Activated T-helper 17 cell treated with anti-CD3 and anti-CD28 coated beads, Interleukin-2, amount 50 U/mL, for 72 hours (primary cell): ENCODE results near the gene EXOSC9. TPM values are rescaled to one million over a fixed set of nuclear protein-coding genes. Genes with fewer than 3 reads are reported as not detected.
"Not testable (repeated sequence)": the region's sequence is repeated elsewhere in the genome, so short reads cannot be mapped to it uniquely, and the experiment has no call there.

Experiments
- ATAC-seq: fragments of 150-1000 bp; cut with Tn5 transposase; replicated peaks from 2 replicates; pipeline ENCODE4 v1.10.0; 2021; ENCODE audit warnings: mild to moderate bottlenecking, moderate library complexity
- H3K27ac Mint-ChIP-seq: one replicate; pipeline ENCODE4 v1.8.0; 2022; ENCODE audit warnings: mixed read lengths
- H3K27me3 Mint-ChIP-seq: one replicate; pipeline ENCODE4 v1.8.0; 2022; ENCODE audit warnings: mixed read lengths
- H3K36me3 Mint-ChIP-seq: one replicate; pipeline ENCODE4 v1.8.0; 2022; ENCODE audit warnings: low read depth, mild to moderate bottlenecking, mixed read lengths
- H3K4me1 Mint-ChIP-seq: one replicate; pipeline ENCODE4 v1.8.0; 2022; ENCODE audit warnings: mixed read lengths
- H3K4me3 Mint-ChIP-seq: one replicate; pipeline ENCODE4 v1.8.0; 2022; ENCODE audit warnings: mild to moderate bottlenecking, mixed read lengths
- H3K9me3 Mint-ChIP-seq: one replicate; pipeline ENCODE4 v1.8.0; 2022; ENCODE audit warnings: mixed read lengths
- total RNA-seq, 2 donors: library from RNA; stranded (reverse); gene quantifications; one replicate each; pipeline ENCODE4 v1.2.3, GENCODE V29; 2022

The EXOSC9 gene, protein sequence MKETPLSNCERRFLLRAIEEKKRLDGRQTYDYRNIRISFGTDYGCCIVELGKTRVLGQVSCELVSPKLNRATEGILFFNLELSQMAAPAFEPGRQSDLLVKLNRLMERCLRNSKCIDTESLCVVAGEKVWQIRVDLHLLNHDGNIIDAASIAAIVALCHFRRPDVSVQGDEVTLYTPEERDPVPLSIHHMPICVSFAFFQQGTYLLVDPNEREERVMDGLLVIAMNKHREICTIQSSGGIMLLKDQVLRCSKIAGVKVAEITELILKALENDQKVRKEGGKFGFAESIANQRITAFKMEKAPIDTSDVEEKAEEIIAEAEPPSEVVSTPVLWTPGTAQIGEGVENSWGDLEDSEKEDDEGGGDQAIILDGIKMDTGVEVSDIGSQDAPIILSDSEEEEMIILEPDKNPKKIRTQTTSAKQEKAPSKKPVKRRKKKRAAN
- total RNA-seq: 10 to 100 TPM; 52.1 to 65.9 TPM

DNA sequence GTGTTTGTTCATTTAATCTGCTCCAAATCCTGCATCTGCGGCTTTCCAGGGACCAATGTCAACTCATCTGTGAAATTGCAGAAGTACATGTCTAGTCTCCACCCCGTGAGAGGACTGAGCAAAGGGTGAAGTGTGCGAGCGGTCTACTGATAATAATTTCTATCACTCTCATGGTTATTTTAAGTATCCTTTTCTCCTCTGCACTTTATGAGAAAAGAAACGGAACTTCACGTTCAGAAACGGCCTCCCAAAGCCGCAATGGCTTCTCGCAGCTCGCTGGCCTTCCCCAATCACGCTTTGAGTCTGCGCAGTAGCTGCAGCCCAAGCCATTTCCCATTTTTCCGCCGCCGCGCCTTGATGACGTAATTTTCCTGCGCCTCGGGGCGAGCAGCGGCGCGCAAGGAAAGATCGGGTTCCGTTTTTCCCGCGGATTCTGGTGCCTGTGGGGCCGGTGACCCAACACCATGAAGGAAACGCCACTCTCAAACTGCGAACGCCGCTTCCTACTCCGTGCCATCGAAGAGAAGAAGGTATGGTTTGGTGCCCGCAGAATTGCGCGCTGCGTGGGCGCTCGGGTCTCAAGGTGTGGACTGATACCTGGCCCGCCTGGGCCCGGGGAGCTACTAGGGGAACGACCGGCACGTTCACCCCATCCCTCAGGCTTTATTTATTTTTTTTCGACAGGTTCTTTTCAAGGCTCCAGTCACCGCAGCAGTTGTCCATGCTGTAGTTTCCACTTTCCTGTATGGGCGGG, at the start of gene EXOSC9:
TSS of gene EXOSC9 (plus strand) at position 363 of the 754 bp plus-strand sequence. CDS start at position 465, 102 bp downstream.
- H3K4me3 Mint-ChIP-seq: peak within 1 kb of the TSS; percentile 89
- H3K36me3 Mint-ChIP-seq: peaks cover 53% of the 10 kb centered on the region
- peaks cover 27% of the 10 kb centered on the region for H3K4me1 Mint-ChIP-seq
- no peaks in the 10 kb centered on the region for H3K9me3 Mint-ChIP-seq
- H3K27ac Mint-ChIP-seq: peak within 1 kb of the TSS; percentile 90
- peak; percentile 85 for ATAC-seq
- H3K27me3 Mint-ChIP-seq: no peaks in the 10 kb centered on the region

DNA sequence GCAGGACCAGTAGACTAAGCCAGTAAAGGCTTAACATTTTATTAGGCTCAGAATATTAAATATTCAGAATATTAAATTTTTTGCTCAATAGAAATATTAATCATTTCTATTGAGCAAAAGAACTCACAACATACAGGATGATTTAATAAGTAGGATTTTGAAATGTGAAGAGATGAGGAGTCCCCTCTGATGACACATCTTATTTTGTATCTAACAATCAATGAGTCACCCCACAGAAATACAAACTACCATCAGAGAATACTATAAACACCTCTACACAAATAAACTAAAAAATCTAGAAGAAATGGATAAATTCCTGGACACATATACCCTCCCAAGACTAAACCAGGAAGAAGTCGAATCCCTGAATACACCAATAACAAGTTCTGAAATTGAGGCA, 49.0 kb upstream of the EXOSC9 start:
- H3K36me3 Mint-ChIP-seq, H3K27ac Mint-ChIP-seq, H3K4me1 Mint-ChIP-seq, ATAC-seq, H3K4me3 Mint-ChIP-seq, H3K9me3 Mint-ChIP-seq: not testable (repeated sequence)
- H3K27me3 Mint-ChIP-seq: peaks cover 30% of the 10 kb centered on the region

DNA sequence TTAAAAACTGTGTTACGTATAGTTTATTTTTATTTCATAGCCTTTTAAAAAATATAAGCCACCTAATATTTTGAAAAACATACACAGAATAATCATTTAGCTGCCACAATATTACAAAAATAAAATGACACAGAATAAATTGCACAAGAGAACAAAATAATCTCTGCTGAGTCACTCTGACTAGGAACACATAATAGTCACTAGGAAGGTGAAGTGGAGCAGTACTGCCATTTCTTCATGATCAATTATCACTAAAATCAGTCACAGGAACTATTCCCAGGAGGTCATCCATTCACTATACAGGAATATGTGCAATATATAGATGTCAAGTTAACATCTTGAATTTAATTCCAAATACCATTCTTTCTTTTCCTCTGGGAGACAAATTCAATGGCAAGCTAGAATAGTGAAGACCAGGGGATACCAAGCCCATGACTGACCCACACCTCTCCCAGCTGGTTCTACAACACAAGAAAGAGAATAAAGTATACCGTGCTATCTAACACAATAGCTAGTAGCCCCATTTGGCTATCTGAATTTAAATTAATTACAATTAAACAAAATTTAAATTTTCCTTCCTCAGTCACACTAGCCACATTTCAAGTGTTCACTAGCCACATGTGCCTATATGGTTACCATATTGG, 42.1 kb upstream of the EXOSC9 start:
- Mint-ChIP-seq H3K4me3 (no peak overlapping the region), H3K36me3 (no peaks in the 10 kb centered on the region), H3K4me1 (no peaks in the 10 kb centered on the region), H3K27me3 (peaks cover 37% of the 10 kb centered on the region), H3K27ac (no peak overlapping the region), H3K9me3 (no peaks in the 10 kb centered on the region)
- no peak for ATAC-seq

DNA sequence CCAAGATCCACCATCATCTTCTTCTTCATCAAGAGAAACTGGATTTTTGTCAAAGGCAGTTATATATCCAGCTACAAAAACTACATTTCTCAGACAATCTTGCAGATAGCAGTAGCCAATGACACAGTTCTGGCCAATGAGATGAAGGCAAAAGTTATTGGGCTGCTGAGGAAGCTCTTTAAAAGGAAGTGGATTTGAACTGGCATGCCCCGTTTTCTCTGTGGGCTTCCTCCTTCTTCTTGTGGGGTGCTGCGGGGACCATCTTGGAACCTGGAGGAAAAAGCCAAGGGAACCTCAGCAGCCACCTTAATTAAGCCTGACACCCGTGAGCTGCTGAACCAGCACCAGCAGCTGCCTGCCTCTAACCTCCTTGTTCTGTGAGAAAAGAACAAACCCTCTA, 40.9 kb upstream of the EXOSC9 start:
- ATAC-seq: no peak
- Mint-ChIP-seq H3K27me3 (peaks cover 34% of the 10 kb centered on the region), H3K36me3 (no peaks in the 10 kb centered on the region), H3K4me1 (peaks cover 1% of the 10 kb centered on the region), H3K27ac (no peak overlapping the region), H3K9me3 (no peaks in the 10 kb centered on the region), H3K4me3 (no peak overlapping the region)

DNA sequence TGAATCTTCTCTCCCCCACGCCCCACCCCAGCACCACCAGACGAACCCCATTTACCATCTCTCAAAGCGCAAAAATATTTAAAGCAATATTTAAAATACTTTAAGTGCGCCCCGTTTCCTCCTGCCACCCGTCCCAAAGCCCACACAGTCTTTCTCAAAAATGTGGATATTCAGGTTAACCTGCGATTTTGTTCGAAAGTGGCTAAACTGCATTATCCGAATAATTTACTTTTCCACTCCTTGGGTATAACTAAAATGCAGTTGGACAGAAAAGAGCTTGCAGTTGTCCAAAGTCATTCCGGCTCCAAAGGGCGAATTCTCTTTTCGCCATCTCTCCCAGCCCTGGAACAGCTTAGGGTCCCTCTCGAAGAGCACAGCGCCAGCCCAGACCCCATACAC, 36.8 kb upstream of the EXOSC9 start:
- Mint-ChIP-seq H3K9me3 (no peaks in the 10 kb centered on the region), H3K36me3 (no peaks in the 10 kb centered on the region), H3K4me1 (peaks cover 5% of the 10 kb centered on the region), H3K4me3 (peak overlapping the region; percentile 47), H3K27ac (no peak overlapping the region), H3K27me3 (peaks cover 46% of the 10 kb centered on the region)
- ATAC-seq: no peak

DNA sequence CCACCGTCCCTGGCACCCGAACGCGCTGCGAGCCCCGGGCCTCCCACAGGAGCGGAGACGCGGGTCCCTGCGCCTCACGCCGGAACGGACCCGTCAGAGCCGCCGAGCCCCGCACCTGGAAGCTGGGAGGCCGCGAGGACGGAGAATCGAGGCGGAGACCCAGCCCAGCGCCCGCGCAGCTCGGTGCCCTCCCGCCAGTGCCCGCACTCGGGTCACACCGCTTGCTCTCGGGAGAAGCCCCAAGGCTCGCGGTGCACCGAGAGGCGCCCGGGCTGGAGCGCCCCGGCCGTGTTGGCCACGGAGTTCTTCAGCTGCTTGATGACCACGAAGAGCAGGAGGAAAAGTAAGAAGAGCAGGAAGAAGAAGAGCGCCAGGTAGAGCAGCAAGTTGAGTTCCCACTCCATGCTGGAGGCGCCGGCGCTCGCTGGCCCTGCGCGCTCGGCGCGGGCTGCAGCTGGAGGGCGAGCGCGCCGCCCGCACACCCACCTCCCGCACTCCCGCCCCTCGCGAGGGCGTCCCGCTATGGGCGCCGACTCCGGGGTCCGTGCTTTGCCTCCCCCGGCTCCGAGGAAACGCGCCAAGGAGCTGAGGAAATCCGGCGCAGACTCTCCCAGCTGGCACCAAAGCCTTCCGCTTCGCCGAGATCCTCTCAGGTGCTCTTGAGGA, 36.3 kb upstream of the EXOSC9 start, which contains the start of gene SMIM43:
TSS of gene SMIM43 (minus strand) at position 463 of the 666 bp plus-strand sequence. CDS start at position 404, 59 bp downstream.
- Mint-ChIP-seq H3K9me3 (no peaks in the 10 kb centered on the region), H3K27ac (no peak within 1 kb of the TSS), H3K4me1 (peaks cover 5% of the 10 kb centered on the region), H3K27me3 (peaks cover 46% of the 10 kb centered on the region), H3K36me3 (no peaks in the 10 kb centered on the region), H3K4me3 (peak within 1 kb of the TSS; percentile 47)
- no peak for ATAC-seq

DNA sequence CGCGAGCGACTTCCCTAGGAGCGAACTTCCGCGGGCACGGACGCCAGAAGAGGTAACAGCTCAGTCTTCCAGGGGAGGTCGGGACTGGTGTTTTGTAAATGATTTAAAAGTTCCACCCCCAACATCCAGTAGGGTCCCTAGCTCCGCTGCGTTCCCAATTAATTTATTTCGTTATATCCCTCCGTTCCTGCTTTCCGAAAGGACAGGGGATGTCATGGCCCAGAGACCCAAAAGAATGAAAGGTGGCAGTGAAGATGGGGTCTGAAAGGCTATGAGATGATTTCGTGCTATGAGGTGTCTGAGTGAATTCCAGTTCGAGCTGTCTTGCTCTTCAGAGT, 35.8 kb upstream of the EXOSC9 start:
- no peaks in the 10 kb centered on the region for H3K36me3 Mint-ChIP-seq
- peak overlapping the region; percentile 47 for H3K4me3 Mint-ChIP-seq
- peaks cover 51% of the 10 kb centered on the region for H3K27me3 Mint-ChIP-seq
- H3K9me3 Mint-ChIP-seq: no peaks in the 10 kb centered on the region
- ATAC-seq: no peak
- peaks cover 5% of the 10 kb centered on the region for H3K4me1 Mint-ChIP-seq
- H3K27ac Mint-ChIP-seq: no peak overlapping the region

DNA sequence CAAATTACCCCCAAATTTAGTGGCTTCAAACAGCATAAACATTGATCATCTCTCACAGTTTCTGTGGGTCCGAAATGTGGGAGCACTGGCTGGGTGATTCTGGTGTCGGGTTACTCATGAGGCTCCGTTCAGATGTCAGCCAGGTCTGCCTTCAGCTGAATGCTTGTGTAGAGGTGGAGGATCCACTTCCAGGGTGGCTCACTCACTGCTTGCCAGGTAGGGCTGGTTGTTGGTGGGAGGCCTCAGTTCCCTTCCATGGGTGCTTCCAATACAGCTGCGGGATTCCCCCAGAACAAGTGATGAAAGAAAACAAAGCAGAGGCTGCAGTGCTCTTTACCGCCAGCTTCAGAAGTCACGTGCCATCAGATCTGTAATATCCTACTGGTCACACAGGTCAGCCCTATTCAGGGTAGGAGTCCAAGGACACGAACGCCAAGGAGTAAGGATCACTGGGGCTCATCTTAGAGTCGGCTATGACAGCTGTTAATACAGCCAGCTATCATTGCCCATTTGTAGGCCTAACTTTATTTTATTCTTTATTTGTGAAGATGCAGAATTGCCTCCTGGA, 35.1 kb upstream of the EXOSC9 start:
- H3K4me1 Mint-ChIP-seq: peaks cover 5% of the 10 kb centered on the region
- no peak for ATAC-seq
- no peak overlapping the region for H3K27ac Mint-ChIP-seq
- H3K36me3 Mint-ChIP-seq: no peaks in the 10 kb centered on the region
- peaks cover 55% of the 10 kb centered on the region for H3K27me3 Mint-ChIP-seq
- no peaks in the 10 kb centered on the region for H3K9me3 Mint-ChIP-seq
- H3K4me3 Mint-ChIP-seq: no peak overlapping the region

DNA sequence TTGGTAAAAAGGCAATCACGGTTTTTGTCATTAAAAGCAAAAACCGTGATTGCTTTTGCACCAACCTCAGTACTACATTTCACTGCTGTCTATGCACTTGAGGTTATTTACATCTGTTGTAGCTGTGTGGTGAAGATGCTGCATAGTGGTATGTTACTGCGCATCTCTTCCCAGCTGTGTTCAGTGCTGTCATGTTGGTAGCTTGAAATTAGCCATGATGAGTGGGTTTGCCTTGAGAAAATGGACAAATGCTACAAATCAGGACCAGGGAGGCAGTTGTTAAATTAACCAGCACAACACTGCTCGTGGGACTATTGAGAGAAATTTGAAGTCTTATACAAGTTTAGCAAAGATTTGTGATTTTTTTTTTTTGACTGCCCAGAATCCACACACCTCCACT, 34.0 kb upstream of the EXOSC9 start:
- Mint-ChIP-seq H3K4me1 (peaks cover 5% of the 10 kb centered on the region), H3K27ac (no peak overlapping the region), H3K27me3 (peaks cover 59% of the 10 kb centered on the region), H3K9me3 (no peaks in the 10 kb centered on the region), H3K4me3 (no peak overlapping the region), H3K36me3 (no peaks in the 10 kb centered on the region)
- no peak for ATAC-seq

DNA sequence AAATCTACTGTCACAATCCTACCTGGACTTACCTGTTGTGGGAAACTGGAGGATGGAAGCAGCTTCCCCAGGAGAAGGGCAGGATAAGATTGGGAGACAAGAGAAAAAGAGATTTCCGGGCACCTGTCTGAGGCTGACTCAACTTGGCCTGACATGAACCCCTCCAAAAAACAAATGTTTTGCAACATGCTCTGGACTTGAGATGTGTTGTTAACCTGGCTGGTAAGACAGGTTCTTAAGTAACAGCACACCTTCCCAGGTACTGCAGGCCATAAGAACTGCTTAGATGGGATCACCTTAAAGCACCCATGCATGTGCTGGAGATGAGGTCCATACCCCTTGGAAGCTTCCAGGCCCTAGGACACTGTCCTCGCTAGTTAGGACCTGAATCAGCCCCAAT, 31.8 kb upstream of the EXOSC9 start:
- H3K27me3 Mint-ChIP-seq: peaks cover 41% of the 10 kb centered on the region
- H3K4me3 Mint-ChIP-seq: no peak overlapping the region
- no peak for ATAC-seq

DNA sequence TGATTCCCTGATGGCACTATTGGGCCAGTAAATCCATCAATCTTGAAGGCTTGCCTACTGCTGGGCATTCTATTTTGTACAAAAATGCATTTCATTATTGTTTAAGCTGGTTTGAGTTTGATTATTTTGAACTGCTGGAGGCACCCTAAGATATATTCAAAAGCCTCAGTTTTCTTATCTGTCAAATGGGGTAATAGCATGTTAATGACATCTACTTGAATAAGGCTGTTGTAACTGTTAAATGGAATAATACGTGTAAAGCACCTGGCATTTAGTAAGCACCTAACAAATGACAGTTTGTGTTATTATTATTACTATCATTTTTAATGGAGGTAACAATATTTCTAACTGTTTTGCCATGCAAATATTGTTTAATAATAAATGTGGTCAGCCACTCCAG, 29.3 kb upstream of the EXOSC9 start:
- Mint-ChIP-seq H3K4me1 (no peaks in the 10 kb centered on the region), H3K9me3 (no peaks in the 10 kb centered on the region), H3K27me3 (peaks cover 29% of the 10 kb centered on the region), H3K4me3 (no peak overlapping the region), H3K36me3 (no peaks in the 10 kb centered on the region), H3K27ac (no peak overlapping the region)
- no peak for ATAC-seq

More for the DNA sequence above, 31.8 kb upstream of the EXOSC9 start:
- no peak overlapping the region for H3K27ac Mint-ChIP-seq
- H3K36me3 Mint-ChIP-seq: no peaks in the 10 kb centered on the region
- peaks cover 5% of the 10 kb centered on the region for H3K4me1 Mint-ChIP-seq
- H3K9me3 Mint-ChIP-seq: no peaks in the 10 kb centered on the region

DNA sequence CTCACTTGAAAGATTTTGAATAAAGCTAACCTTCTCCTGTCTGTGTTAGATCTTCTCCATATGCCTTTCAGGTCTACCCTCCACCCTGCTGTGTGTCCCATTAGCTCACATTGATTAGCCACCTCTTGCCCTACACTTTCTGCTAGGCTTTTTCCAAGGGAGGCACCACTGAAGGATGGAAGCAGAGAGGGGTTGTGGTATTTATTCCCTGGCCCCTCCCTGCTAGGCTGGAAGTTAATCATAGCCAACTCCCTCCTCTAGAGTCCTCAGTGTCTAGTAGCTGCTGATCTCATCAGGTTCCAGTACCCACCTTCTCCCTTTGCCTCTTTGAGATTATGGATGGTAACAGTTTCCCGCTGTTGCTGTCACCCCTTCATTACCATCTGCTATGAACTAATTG, 27.2 kb upstream of the EXOSC9 start:
- Mint-ChIP-seq H3K27ac (no peak overlapping the region), H3K27me3 (peaks cover 27% of the 10 kb centered on the region), H3K4me1 (no peaks in the 10 kb centered on the region), H3K36me3 (no peaks in the 10 kb centered on the region), H3K9me3 (no peaks in the 10 kb centered on the region), H3K4me3 (no peak overlapping the region)
- ATAC-seq: no peak

DNA sequence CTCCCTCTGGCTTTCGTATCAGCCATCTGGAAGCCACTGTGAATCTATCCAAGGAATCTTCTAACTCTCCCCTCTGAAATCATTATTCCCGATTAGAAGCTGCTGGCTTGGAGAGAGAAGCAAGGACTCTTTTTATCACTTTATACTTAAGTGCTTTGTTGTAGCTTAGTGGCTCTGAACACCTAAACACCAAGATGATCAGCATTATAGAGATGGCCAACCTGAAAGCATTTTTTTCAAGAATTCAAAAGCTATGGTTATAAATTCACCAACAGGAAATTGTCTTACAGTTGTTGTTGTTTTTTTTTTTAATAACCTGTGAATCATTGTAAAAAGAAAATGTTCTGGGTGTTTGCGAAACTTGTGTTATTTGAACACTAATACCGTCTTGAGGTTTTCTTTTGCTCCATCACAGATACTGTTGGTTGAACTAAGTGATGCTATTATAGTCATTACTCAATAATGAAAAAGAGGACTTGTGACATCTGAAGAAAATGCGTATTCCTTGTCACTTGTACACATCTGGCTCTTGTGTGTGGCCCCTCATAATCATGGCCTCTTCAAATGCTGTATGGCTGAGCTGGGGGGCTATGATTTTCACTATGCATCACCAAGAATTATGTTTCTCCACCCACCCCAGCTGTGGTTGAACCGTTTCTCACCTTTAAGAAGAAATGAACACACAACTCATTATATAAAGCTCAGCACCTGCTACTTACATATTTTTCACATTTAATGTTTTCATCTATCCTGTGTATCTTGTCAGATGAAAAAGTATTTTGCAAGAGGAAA, 24.3 kb upstream of the EXOSC9 start:
- Mint-ChIP-seq H3K9me3 (no peaks in the 10 kb centered on the region), H3K4me1 (no peaks in the 10 kb centered on the region), H3K27ac (no peak overlapping the region), H3K36me3 (no peaks in the 10 kb centered on the region), H3K4me3 (no peak overlapping the region), H3K27me3 (peaks cover 17% of the 10 kb centered on the region)
- ATAC-seq: no peak
